GM12891 (cell line): Measurements from ENCODE around the gene BMPR1A.

Source experiments
- POLR2A ChIP-seq: IDR thresholded peaks from 2 replicates; pipeline ENCODE4 v1.6.1; 2011; ENCODE audit warnings: low read depth, low read length, control low read depth
- POLR2AphosphoS5 ChIP-seq: IDR thresholded peaks from 2 replicates; pipeline ENCODE4 v1.6.1; 2011; ENCODE audit warnings: low read depth, low read length, control low read depth
- SPI1 ChIP-seq: IDR thresholded peaks from 2 replicates; pipeline ENCODE4 v1.6.1; 2011; ENCODE audit warnings: low read depth, low read length, control low read depth
- TAF1 ChIP-seq: IDR thresholded peaks from 2 replicates; pipeline ENCODE4 v1.6.1; 2011; ENCODE audit warnings: low read depth, low read length, control low read depth

GRCh38 chr10:86888585-86889381 is 132.4 kb downstream of the BMPR1A start:
- TF ChIP-seq POLR2A = no peak
- TF ChIP-seq POLR2AphosphoS5 = no peak
- TF ChIP-seq TAF1 = no peak
- peak; percentile 91 for TF ChIP-seq SPI1
